H1 (cell line): ENCODE data around the gene ZMIZ1. TPM values are rescaled to one million over a fixed set of nuclear protein-coding genes. Genes with fewer than 3 reads are reported as not detected.

Experiments used
- FOSL1 ChIP-seq: IDR thresholded peaks from 2 replicates; pipeline ENCODE4 v1.6.1; 2011; ENCODE audit warnings: mild to moderate bottlenecking, low read depth, low read length, moderate library complexity; ENCODE audit not compliant: insufficient read depth
- POLR2A ChIP-seq, 2 experiments: IDR thresholded peaks; 1 replicate in 1 of 2; 2 replicates in 1 of 2; pipeline ENCODE4 v1.6.1; 2011; ENCODE audit warnings: low read depth in 2 of 2, low read length in 2 of 2, mild to moderate bottlenecking in 2 of 2; ENCODE audit errors: control extremely low read depth in 1 of 2
- RNF2 ChIP-seq: fragments of 200-900, 300-1000 bp; sonication (generic); IDR thresholded peaks from 2 replicates; pipeline ENCODE4 v1.7.1; 2016; ENCODE audit warnings: borderline replicate concordance, low read depth, mild to moderate bottlenecking, antibody characterized with exemption, low read length; ENCODE audit not compliant: poor library complexity, severe bottlenecking; ENCODE audit errors: missing control alignments
- SIRT6 ChIP-seq: IDR thresholded peaks from one replicate; pipeline ENCODE4 v1.7.1; 2012; ENCODE audit warnings: low read length, inconsistent platforms
- TAF1 ChIP-seq: IDR thresholded peaks from 2 replicates; pipeline ENCODE4 v1.6.1; 2011; ENCODE audit warnings: mild to moderate bottlenecking, low read depth, low read length
- TEAD4 ChIP-seq: IDR thresholded peaks from 2 replicates; pipeline ENCODE4 v1.6.1; 2012; ENCODE audit warnings: low read depth, low read length, inconsistent platforms, mixed read lengths
- polyA plus RNA-seq, 7 experiments: library from polyadenylated mRNA; depleted of rRNA in 3 of 7; stranded (reverse) in 5 of 7; unstranded in 2 of 7; fragments of >200 nt in 5 of 7; fragments of 200-250 nt in 2 of 7; gene quantifications; 1 replicate in 5 of 7; 2 replicates in 1 of 7; 4 replicates in 1 of 7; pipeline versions ENCODE4 v1.2.1 to v1.2.3, GENCODE V29; 2011 to 2013; ENCODE audit warnings: missing spikeins in 2 of 7, mixed read lengths in 2 of 7
- total RNA-seq: library from RNA; stranded (reverse); fragmentation: NEBNext Ultra II Directional; extraction: Animal tissue kit (Norgen Biotek cat#: 25700); gene quantifications from 2 replicates; pipeline ENCODE4 v1.2.1, GENCODE V29; 2021
- TF ChIP-seq, protein P1 (sequence below): fragments of 300-600 bp; sonication (generic); IDR thresholded peaks from 2 replicates; pipeline ENCODE4 v1.7.1; 2012; ENCODE audit warnings: low read length, moderate library complexity, mild to moderate bottlenecking, inconsistent platforms; ENCODE audit not compliant: insufficient replicate concordance

The ZMIZ1 gene
- total and polyA plus RNA-seq, 2 of the 8 experiments (the other 6 are each of a cell fraction or from before 2014, with no cell fraction given): 8.1 to 28.0 TPM

DNA sequence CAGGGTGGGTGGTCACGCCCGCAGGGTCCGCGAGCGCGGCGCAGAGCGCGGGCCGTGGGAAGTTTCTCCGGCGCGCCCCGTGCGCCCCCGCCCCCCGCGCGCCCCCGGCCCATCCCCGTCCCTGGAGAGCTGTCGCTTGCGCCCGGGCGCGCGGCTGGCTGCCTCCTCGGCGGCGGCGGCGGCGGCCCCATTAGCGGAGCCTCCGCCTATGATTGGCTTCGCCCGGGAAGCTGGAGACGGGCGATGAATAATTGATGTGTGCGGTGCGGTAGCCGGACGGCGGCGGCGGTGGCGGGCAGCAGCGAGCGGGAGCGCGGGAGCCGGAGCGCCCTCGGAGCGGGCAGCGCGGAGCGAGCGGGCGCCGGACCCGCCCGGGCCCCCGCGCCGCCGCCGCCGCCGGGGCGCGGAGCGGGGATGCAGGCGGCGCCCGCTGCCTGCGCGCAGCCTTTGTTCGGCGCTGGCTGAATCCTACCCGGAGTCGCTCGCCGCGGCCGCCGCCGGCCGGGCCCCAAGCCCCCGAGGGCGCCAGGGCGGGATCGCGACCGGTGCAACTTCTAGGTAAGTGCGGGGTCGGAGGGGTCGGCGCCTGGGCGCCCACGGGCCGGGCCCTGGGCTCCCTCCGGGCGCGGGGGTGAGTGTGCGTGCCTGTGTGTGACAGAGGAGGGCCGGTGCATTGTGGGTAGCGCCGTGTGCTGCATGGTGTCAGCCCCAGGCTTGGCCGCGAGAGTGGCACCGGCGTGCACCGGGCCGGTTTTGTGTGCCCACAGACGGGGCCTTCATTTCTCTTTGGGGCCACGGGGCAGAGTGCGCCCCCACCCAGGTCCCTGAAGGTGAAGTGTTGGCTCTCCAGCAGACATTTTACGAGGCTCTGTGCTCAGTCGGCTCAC is 174.7 kb downstream of the ZMIZ1 start (continued):
- TF ChIP-seq, protein P1, sequence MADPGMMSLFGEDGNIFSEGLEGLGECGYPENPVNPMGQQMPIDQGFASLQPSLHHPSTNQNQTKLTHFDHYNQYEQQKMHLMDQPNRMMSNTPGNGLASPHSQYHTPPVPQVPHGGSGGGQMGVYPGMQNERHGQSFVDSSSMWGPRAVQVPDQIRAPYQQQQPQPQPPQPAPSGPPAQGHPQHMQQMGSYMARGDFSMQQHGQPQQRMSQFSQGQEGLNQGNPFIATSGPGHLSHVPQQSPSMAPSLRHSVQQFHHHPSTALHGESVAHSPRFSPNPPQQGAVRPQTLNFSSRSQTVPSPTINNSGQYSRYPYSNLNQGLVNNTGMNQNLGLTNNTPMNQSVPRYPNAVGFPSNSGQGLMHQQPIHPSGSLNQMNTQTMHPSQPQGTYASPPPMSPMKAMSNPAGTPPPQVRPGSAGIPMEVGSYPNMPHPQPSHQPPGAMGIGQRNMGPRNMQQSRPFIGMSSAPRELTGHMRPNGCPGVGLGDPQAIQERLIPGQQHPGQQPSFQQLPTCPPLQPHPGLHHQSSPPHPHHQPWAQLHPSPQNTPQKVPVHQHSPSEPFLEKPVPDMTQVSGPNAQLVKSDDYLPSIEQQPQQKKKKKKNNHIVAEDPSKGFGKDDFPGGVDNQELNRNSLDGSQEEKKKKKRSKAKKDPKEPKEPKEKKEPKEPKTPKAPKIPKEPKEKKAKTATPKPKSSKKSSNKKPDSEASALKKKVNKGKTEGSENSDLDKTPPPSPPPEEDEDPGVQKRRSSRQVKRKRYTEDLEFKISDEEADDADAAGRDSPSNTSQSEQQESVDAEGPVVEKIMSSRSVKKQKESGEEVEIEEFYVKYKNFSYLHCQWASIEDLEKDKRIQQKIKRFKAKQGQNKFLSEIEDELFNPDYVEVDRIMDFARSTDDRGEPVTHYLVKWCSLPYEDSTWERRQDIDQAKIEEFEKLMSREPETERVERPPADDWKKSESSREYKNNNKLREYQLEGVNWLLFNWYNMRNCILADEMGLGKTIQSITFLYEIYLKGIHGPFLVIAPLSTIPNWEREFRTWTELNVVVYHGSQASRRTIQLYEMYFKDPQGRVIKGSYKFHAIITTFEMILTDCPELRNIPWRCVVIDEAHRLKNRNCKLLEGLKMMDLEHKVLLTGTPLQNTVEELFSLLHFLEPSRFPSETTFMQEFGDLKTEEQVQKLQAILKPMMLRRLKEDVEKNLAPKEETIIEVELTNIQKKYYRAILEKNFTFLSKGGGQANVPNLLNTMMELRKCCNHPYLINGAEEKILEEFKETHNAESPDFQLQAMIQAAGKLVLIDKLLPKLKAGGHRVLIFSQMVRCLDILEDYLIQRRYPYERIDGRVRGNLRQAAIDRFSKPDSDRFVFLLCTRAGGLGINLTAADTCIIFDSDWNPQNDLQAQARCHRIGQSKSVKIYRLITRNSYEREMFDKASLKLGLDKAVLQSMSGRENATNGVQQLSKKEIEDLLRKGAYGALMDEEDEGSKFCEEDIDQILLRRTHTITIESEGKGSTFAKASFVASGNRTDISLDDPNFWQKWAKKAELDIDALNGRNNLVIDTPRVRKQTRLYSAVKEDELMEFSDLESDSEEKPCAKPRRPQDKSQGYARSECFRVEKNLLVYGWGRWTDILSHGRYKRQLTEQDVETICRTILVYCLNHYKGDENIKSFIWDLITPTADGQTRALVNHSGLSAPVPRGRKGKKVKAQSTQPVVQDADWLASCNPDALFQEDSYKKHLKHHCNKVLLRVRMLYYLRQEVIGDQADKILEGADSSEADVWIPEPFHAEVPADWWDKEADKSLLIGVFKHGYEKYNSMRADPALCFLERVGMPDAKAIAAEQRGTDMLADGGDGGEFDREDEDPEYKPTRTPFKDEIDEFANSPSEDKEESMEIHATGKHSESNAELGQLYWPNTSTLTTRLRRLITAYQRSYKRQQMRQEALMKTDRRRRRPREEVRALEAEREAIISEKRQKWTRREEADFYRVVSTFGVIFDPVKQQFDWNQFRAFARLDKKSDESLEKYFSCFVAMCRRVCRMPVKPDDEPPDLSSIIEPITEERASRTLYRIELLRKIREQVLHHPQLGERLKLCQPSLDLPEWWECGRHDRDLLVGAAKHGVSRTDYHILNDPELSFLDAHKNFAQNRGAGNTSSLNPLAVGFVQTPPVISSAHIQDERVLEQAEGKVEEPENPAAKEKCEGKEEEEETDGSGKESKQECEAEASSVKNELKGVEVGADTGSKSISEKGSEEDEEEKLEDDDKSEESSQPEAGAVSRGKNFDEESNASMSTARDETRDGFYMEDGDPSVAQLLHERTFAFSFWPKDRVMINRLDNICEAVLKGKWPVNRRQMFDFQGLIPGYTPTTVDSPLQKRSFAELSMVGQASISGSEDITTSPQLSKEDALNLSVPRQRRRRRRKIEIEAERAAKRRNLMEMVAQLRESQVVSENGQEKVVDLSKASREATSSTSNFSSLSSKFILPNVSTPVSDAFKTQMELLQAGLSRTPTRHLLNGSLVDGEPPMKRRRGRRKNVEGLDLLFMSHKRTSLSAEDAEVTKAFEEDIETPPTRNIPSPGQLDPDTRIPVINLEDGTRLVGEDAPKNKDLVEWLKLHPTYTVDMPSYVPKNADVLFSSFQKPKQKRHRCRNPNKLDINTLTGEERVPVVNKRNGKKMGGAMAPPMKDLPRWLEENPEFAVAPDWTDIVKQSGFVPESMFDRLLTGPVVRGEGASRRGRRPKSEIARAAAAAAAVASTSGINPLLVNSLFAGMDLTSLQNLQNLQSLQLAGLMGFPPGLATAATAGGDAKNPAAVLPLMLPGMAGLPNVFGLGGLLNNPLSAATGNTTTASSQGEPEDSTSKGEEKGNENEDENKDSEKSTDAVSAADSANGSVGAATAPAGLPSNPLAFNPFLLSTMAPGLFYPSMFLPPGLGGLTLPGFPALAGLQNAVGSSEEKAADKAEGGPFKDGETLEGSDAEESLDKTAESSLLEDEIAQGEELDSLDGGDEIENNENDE: no peak
- TF ChIP-seq POLR2A (IDR thresholded peaks at IDR 0.05; ENCODE audit: control extremely low read depth in 1 of 2, low read depth in 2 of 2, low read length in 2 of 2): peak in 1 of 2 experiments; percentile 18; a peak in 1 of 3 replicates
- TF ChIP-seq RNF2: no peak
- no peak for TF ChIP-seq FOSL1
- no peak for TF ChIP-seq TAF1
- no peak for TF ChIP-seq TEAD4
- no peak for TF ChIP-seq SIRT6
